Measurements from ENCODE around the gene HSCB.
"Not testable (repeated sequence)": the region's sequence is repeated elsewhere in the genome, so short reads cannot be mapped to it uniquely, and the experiment has no call there.

Gene HSCB, protein sequence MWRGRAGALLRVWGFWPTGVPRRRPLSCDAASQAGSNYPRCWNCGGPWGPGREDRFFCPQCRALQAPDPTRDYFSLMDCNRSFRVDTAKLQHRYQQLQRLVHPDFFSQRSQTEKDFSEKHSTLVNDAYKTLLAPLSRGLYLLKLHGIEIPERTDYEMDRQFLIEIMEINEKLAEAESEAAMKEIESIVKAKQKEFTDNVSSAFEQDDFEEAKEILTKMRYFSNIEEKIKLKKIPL

DNA sequence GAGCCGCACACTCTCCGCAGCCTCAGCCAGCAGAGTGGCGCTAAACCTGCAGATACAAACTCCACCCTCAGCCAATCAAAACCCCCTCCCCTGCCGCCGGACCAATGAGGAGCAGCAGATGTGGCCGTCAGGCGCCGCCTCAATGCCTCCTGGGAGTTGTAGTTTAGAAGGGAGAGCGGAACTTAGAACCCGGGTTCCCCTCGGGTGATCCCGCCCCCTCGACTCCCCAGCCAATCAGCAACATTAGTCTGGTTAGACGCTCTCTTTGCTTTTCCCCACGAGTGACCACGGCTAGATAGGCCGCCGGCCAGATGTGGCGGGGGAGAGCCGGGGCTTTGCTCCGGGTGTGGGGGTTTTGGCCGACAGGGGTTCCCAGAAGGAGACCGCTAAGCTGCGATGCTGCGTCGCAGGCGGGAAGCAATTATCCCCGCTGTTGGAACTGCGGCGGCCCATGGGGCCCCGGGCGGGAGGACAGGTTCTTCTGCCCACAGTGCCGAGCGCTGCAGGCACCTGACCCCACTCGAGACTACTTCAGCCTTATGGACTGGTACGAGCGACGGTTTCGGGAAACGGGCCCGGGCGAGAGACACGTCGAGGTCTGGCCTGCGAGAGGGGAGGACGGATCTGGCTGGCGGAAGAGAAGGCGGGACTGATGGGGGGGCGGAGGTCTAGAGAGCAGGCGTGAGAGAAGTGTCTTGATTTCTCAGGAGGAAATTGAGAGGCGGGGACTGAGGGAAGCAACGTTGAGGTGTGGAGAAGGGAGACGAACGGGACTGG lies at the start of gene HSCB, which contains the start of gene CHEK2:
Gene HSCB, plus strand, starts transcription at position 255 of the 777 bp plus-strand sequence. Its CDS starts 57 bp downstream, at position 312.
Gene CHEK2, minus strand, starts transcription at position 36 of the 777 bp plus-strand sequence. CDS start 7,099 bp downstream, outside the sequence.
- DNase-seq: peak; percentile 98 to 99 (median 98)

DNA sequence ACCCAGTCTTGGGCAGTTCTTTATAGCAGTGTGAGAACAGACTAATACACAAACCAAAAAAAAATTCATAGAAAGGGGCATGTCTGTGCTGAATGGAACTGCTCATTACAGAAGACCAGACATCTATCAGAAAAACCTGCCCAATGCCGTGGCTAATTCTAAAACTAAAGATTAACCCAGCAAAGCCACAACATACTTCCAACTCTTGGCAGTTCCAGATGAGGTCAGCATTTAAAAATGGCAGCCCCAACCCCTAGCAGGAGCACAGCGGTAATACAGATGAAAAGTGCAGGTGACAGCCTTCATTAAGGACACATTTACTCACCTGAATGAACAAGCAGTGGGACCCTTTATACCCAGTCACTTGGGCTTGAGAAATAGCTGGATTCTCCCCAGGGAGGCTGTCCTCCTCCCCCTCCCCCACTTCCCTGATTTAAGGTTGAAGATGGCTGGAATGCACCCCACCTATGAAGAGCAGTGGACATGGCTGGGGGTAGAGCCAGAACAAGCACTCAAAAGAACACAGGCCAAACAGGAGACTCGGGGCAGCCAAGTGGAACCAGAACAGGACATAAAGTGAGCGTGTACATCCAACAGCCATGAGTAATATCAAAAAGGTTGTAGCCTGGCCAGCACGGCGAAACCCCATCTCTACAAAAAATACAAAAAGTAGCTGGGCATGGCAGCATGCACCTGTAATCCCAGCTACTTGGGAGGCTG lies 48.6 kb upstream of the HSCB start:
- not testable (repeated sequence) for DNase-seq

DNA sequence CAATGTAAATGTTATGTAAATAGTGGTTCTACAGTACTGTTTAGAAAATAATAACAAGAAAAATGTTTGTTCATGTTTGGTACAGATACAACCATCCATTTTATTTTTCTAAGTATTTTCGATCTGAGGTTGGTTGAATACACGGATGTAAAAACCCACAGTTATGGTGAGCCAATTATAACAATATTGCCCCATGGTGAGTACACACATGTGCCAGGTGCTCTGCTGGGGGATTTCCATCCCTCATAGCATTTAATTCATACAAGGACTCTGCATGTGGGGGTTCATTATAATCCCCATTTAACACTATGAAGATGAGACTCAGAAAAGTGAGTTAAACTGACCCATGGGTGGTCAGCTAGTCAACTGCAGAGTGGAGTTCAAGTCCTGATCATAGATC lies 38.9 kb upstream of the HSCB start:
- DNase-seq: no peak

DNA sequence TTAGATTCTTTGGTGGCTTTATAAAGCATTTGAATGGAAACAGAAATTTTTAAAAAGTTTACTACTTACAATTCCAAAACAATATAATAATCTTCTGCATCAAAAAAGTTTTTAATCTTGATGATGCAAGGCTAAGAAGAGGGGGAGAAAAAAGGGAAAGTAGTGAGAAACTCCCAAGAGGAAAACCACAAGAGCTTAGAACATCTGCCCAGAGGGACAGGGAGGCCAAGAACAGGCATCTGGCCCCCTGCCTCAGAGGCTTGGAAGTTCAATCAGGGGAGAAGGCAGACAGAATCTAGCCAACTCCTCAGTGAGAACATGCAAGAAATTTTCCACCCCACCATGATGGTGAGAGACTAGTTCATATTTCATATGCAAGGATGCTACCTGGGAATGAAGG lies 38.4 kb upstream of the HSCB start:
- no peak for DNase-seq

DNA sequence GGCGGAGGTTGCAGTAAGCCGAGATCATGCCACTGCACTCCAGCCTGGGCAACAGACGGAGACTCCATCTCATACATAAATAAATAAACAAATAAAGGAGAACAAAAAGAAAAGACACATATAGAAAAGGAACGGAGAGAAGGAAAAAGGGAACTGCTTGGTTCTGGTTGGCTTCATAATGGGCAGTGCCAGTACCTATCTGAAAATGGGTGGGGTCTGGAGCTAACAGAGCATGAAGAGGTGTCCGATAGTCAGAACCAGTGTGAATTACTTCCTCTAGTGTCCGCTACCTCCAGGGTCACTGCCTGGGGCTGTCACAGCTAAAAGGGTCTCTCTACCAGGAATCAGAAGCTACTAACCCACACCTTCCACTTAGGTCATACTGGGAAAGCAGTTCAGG lies 35.0 kb upstream of the HSCB start:
- no peak for DNase-seq

DNA sequence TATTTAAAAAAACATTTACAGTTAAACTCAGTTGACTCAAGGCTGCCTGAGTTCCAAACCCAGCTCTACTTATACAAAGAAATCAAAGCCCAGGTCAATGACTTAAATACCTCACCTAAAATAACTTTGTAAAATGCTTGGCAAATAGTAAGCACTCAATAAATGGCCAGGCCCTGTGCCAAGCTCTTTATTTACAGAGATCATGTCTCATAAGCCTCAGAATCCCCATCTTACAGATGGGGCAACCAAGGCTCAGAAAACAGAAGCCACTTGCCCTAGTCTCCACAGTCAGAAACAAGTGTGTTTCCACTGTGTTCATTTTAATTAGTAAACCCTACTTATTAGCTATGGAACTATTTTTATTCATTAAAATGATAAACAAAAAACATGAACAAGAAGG lies 31.7 kb upstream of the HSCB start:
- no peak for DNase-seq

DNA sequence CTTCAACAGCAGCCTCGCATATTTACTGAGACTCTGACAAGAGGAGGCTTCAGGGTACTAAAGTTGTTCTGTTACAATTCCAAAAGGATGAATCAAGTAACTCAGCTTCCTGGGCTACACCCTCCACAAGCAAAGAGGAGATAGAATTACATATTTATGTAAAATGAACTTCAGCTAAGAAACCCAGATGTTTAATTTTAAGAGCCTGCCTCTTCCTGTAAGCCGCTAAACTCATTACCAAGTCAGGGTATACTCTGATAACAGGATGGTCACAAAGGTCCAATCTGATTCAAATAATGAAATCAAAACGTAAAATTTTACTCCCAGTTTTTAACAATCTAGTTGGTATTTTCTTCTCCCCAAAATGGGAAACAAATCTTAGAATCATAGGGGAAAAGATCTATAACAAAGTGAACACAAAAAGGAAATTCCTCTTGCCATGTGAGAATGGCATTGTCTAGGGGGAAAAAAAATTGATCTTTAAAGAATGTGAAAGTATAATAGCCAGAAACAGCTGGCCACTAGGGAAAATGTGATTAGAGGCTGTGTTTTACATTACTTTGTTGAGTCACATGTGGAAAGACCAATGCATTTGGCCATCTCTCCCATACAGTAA lies 31.2 kb upstream of the HSCB start:
- no peak for DNase-seq

DNA sequence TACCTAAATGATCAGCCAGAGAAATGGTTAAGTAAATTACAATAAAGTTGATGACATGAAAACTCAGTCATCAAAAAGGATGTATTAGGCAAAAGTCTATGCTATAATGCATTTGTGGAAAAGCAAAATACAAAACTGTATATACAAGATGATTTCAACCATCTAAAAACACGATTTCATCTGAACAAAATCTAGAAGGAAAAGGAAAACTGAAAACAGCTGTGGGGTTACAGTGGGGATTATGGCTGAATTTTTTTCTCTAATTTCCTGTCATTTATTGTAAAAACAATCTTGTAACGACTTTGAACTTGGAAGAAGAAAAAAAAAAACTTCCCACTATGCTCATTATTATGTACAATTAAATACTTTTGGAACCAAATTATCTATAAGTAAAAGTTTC lies 30.5 kb upstream of the HSCB start:
- no peak for DNase-seq

DNA sequence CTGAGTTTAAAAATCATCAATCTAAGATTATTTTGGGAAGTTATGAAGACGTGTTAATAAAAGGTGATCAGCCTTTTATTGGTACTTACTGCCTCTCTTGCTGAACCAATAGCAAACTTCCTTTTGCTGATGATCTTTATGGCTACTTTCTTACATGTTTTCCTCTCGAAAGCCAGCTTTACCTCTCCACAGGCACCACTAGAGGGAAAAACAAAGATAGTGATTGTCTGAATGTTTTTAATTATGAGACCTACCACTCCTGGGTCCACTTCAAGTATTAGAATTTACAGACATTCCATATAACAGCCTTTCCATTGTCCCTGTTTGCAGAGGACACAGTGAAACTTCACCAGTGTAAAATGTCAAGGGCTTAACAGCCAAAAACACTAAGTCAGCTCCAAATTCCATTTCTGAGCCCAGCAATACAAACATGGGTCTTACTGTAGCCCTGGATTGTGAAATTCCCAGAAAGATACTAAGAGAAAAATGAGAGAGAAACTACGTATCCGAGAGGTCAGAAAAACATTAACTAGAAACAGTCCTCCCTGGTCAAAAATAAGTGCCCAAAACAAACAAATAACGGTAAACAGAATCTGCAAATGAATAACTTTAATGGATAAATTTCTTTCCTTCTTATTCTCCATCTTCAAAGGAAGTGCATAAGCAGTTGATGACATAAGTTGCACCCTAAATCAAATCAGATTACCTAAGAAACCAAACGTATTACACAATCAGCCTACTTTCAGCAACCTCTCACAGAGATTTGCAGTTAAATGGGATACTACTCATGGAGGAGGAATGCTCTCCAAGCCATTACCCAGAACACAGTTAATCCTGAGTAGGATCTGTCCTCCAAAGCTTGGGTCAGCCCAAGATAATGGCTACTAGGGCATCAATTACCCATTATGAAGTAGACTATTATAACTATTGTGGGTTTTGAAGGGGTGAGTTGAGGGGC lies 29.7 kb upstream of the HSCB start:
- peak in 2 of 3 donors; percentile 12 to 35 for DNase-seq

DNA sequence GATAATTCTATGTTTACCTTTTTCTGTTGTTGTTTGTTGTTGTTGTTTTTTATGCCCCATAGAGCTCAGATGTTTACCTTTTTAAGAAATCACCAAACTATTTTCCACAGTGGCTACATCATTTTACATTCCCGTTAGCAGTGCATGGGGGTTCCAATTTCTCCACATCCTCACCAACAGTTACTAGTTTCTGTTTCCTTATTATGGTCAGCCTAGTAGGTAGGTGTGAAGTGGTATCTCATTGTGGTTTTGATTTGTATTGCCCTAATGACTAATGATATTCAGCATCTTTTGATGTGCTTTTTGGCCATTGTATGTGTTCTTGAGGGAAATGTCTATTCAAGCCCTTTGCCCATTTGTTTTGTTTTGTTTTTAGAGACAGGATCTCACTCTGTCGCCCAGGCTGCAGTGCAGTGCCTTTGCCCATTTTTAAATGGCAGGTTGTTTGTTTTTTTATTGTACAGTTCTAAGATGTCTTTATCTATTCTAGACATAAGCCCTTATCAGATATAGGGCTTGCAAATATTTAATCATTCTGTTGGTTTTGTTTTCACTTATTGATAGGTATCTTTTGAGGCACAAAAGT lies 27.7 kb upstream of the HSCB start:
- DNase-seq: peak in 2 of 3 donors; percentile 15 to 50

DNA sequence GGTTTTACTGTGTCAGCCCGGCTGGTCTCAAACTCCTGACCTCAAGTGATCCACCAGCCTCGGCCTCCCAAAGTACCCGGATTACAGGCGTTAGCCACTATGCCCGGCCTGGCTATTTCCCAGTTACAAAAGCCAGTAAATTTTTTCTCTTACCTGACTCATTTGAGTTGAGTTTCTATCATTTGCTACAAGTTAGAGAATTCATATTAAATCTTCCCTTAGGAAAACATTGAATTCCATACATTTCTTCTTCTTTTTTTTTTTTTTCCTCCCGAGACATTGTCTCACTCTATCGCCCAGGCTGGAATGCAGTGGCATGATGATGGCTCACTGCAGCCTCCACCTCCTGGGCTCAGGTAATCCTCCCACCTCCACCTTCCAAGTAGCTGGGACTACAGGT lies 26.2 kb upstream of the HSCB start:
- no peak for DNase-seq

DNA sequence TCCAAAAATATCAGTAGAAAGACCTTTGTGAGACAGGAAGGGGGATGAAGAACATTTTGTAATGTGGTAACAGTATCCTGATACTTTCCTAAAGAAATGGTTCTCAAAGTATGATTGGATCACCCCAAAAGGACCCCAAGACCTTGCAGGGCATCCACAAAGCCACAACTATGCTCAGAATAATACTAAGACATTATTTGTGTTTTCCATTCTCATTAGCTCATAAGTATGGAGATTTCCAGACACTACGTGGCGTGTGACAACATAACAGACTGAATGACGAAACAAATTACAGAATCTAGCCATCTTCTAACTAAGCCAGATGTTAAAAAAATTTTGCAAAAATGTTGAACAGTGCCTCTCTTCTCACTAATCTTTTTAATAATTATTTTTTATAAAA lies 25.2 kb upstream of the HSCB start:
- DNase-seq: no peak

DNA sequence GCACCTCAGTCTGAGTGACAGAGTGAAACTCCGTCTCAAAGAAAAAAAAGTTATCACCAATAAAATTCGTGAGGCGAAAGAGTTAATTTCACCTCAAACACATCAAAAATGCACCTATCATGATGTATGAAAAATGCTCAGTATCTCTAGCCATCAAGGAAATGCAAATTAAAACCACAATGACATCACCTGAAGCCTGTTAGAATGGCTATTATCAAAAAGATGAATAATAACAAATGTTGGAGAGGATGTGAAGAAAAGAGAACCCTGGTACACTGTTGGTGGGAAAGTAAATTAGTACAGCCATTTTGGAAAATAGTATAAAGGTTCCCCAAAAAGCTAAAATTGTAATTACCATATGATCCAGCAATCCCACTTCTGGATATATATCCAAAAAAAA lies 23.8 kb upstream of the HSCB start:
- no peak for DNase-seq

DNA sequence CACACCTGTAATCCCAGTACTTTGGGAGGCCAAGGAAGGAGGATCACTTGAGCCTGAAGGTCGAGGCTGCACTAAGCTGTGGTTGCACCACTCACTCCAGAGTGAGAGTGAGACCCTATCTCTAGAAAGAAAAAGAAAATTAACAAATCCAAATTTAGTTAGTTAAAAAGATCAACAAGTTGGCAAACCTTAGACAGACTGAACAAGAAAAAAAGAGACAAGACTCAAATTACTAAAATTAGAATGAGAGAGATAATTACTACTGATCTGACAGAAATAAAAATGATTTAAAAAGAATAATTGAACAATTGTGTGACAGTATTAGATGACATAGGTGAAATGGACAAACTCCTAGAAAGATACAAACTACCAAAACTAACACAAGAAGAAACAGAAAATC lies 13.8 kb upstream of the HSCB start:
- no peak for DNase-seq

DNA sequence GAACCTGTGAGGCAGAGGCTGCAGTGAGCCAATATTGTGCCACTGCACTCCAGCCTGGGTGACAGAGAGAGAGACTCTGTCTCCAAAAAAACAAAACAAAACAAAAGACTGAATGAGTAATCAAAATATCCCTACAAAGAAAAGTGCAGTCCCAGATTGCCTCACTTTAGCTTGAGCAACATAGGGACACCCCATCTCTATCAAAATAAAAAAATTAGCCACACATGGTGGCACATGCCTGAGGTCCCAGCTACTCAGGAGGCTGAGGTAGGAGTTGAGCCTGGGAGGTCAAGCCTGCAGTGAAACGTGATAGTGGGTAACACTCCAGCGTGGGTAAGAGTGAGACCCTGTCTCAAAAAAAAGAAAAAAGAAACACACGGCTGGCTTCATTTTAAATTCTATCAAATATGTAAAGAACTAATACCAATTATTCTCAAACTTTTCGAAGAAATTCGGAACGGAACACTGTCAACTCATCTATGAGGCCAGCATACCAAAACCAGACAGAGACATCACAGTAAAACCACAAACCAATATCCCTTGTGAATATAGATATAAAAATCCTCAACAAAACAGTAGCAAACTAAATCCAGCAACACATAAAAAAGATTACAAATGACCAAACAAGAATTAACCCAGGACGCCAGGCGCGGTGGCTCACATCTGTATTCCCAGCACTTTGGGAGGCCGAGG lies 13.1 kb upstream of the HSCB start:
- DNase-seq: peak; percentile 62 to 82 (median 69)

DNA sequence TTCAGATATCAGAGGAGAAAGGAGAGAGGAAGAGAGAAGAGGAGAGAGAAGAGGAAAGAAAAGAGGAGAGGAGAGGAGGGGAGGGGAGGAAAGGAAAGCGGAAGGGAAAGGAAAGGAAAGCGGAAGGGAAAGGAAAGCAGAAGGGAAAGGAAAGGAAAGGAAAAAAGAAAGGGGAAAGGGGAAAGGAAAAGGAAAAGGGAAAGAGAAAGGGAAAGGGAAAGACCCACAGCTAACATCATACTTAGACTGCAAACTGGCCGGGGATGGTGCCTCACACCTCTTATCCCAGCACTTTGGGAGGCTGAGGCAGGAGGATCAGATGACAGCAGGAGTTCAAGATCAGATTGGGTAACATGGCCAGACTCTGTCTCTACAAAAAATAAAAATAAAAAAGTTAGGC lies 11.7 kb upstream of the HSCB start:
- DNase-seq: peak; percentile 56 to 74 (median 71)

DNA sequence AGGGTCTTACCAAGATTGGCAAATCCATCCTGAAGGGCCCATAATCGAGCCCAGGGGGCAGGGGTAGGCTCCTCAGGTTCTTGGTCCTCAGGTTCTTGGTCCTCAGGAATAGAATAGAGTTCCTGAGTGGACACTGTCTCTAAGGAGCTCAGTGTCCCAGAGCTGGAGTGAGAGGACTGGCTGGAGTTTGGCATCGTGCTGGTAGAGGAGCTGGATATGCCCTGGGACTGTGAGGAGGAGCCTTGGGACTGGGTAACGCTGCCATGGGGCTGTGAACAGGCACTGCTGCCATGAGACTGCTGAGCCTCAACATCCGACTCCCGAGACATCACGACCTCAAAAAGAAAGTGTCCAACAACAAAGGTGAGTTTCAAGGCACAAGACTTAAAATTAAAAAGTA lies 7.4 kb upstream of the HSCB start:
- no peak for DNase-seq

DNA sequence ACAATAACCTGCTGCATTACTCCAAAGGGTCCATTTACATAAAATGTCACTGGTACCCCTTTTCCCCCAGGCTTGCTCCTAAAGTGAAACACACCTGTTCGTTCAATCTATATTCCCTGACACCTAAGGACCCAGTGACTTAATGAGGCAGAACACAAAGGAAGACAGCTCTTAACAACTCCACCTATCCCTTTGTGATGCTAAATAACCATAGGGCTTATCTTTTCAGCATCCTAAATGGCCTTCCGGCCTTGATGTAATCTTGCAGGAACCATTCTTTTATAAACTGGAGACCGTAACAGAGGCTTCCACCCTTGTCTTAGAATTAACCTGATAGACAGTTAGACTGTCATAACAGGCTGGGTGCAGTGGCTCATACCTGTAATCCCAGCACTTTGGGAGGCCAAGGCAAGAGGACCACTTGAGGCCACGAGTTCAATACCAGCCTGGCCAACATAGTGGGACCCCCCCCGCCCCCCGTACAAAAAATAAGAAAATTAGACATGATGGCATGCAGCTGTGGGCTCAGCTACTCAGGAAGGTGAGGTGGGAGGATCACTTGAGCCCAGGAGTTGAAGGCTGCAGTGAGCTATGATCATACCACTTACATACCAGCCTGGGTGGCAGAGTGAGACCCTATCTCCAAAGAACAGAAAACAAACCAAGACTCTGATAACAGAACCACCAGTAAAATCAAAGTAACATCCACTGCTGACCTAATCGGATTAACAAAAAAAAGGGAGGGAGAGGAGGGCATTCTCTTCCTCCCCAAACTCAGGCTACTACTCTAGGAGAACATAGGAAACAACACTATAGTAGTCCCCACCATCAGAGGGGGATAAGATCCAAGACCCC lies 5.3 kb upstream of the HSCB start:
- no peak for DNase-seq

DNA sequence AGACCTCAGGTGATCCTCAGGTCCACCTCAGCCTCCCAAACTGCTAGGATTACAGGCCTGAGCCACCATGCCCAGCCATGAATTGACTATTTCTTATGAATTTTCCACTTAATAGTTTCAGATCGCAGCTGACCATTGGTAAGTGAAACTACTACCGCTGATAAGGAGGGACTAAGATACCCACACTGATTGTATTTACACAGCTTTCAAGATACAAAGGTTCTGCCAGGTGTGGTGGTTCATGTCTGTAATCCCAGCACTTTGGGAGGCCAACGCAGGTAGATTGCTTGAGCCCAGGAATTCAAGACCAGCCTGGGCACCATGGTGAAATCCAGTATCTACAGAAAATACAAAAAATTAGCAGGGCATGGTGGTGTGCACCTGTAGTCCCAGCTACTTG lies 4.1 kb upstream of the HSCB start:
- DNase-seq: no peak

DNA sequence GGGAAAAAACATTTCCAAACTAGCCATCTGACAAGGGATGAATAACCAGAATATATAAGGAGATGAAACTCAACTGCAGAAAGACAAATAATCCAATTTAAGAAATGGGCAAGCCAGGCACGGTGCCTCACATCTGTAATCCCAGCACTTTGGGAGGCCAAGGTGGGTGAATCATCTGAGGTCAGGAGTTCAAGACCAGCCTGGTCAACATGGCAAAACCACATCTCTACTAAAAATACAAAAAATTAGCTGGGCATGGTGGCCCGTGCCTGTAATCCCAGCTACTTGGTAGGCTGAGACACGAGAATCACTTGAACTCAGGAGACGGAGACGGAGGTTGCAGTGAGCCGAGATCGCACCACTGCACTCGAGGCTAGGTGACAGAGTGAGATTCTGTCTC lies 3.0 kb upstream of the HSCB start:
- not testable (repeated sequence) for DNase-seq

Measured in suppressor macrophage treated with lipopolysaccharide for 1 hour (primary cell).